Lower lobe of right lung (tissue), 2 donors: Measurements from ENCODE around the gene ANKMY1. TPM values are rescaled to one million over a fixed set of nuclear protein-coding genes. Genes with fewer than 3 reads are reported as not detected.

ENCODE experiments used
- ATAC-seq, 2 donors: fragments of 200-7000 bp; cut with Tn5 transposase; one replicate each; pipeline ENCODE4 v1.9.1; 2020 to 2022; ENCODE audit warnings: mild to moderate bottlenecking in 2 of 2, moderate library complexity in 2 of 2
- DNase-seq: peaks from one replicate; pipeline ENCODE4 v3.0.0-alpha.2; 2020
- H3K27ac ChIP-seq: fragments of 200-600 bp; one replicate; pipeline ENCODE4 v1.8.0; 2022
- H3K27me3 ChIP-seq: fragments of 200-600 bp; one replicate; pipeline ENCODE4 v1.8.0; 2022; ENCODE audit warnings: low read depth
- H3K36me3 ChIP-seq: fragments of 200-600 bp; one replicate; pipeline ENCODE4 v1.8.0; 2022; ENCODE audit warnings: mild to moderate bottlenecking
- H3K4me1 ChIP-seq: fragments of 200-600 bp; one replicate; pipeline ENCODE4 v1.8.0; 2022
- H3K4me3 ChIP-seq: fragments of 200-600 bp; one replicate; pipeline ENCODE4 v1.8.0; 2022; ENCODE audit warnings: mild to moderate bottlenecking
- H3K9me3 ChIP-seq: fragments of 200-600 bp; one replicate; pipeline ENCODE4 v1.8.0; 2022
- CTCF ChIP-seq: fragments of 200-600 bp; IDR thresholded peaks from one replicate; pipeline ENCODE4 v1.8.0; 2022; ENCODE audit warnings: antibody characterized with exemption, mild to moderate bottlenecking
- intact Hi-C: fragments of 100-400 bp; cut with DNase I; formaldehyde crosslinking; loops from one replicate; pipeline ENCODE4 v1.11.0; 2022
- total RNA-seq: library from RNA; stranded (reverse); fragmentation: NEBNext Ultra II Directional; extraction: Animal tissue kit (Norgen Biotek cat#: 25700); gene quantifications from one replicate; pipeline ENCODE4 v1.2.1, GENCODE V29; 2021
- donor health status: DM: no; HTN: yes; CAD: no; lungs with severe emphysema.

Gene ANKMY1
- total RNA-seq, 1 donor from 2014 or later = 29.3 TPM

GRCh38 chr2:240451791-240452461 lies 105.9 kb downstream of the ANKMY1 start:
- no peaks in the 10 kb centered on the region for H3K9me3 ChIP-seq
- DNase-seq = peak; percentile 41
- no peak for TF ChIP-seq CTCF
- peak overlapping the region; percentile 58 for H3K4me3 ChIP-seq
- intact Hi-C loops = no loop called here
- peaks cover 22% of the 10 kb centered on the region for H3K4me1 ChIP-seq
- ATAC-seq = no peak
- peaks cover 53% of the 10 kb centered on the region for H3K27me3 ChIP-seq
- no peak overlapping the region for H3K27ac ChIP-seq
- no peaks in the 10 kb centered on the region for H3K36me3 ChIP-seq

GRCh38 chr2:240451108-240451611 lies 106.6 kb downstream of the ANKMY1 start:
- no peak for TF ChIP-seq CTCF
- Histone ChIP-seq H3K36me3 (no peaks in the 10 kb centered on the region), H3K4me1 (peaks cover 22% of the 10 kb centered on the region), H3K4me3 (no peak overlapping the region), H3K27me3 (peaks cover 50% of the 10 kb centered on the region), H3K9me3 (no peaks in the 10 kb centered on the region), H3K27ac (no peak overlapping the region)
- ATAC-seq (no peak), DNase-seq (peak; percentile 45)
- intact Hi-C loops = no loop called here

DNA sequence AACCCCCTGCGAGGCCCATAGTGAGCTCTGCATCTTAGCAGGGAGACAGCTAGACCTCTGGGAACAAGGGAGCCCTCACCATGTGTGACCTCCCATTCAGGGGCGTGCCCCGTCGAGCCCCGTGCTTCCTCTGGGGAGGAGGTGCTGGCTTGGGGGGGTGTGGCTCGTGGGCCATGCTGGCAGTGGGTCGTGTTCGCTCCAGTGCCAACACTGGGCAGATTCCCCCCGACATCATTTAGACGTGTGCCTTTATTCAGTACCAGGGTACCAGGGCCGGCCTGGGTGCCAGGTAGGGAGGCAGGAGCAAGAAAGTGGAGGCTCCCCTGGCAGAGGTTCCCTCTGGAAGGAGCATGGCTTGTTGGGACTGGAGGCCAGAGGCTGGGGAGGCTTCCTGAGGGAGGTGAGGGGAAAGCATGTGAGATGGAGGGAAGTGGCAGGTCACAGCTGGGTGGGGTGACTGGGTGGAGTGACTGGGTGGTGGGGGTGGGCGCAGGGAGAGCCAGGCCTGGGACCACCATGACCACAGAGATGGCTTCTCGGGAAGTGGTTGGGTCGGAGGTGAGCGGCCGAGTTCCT lies 107.2 kb downstream of the ANKMY1 start:
- no peak for TF ChIP-seq CTCF
- no peak overlapping the region for H3K27ac ChIP-seq
- peaks cover 18% of the 10 kb centered on the region for H3K4me1 ChIP-seq
- H3K27me3 ChIP-seq = peaks cover 49% of the 10 kb centered on the region
- DNase-seq = peak; percentile 39
- intact Hi-C loops = no loop called here
- no peak overlapping the region for H3K4me3 ChIP-seq
- H3K9me3 ChIP-seq = no peaks in the 10 kb centered on the region
- ATAC-seq = no peak
- H3K36me3 ChIP-seq = no peaks in the 10 kb centered on the region

DNA sequence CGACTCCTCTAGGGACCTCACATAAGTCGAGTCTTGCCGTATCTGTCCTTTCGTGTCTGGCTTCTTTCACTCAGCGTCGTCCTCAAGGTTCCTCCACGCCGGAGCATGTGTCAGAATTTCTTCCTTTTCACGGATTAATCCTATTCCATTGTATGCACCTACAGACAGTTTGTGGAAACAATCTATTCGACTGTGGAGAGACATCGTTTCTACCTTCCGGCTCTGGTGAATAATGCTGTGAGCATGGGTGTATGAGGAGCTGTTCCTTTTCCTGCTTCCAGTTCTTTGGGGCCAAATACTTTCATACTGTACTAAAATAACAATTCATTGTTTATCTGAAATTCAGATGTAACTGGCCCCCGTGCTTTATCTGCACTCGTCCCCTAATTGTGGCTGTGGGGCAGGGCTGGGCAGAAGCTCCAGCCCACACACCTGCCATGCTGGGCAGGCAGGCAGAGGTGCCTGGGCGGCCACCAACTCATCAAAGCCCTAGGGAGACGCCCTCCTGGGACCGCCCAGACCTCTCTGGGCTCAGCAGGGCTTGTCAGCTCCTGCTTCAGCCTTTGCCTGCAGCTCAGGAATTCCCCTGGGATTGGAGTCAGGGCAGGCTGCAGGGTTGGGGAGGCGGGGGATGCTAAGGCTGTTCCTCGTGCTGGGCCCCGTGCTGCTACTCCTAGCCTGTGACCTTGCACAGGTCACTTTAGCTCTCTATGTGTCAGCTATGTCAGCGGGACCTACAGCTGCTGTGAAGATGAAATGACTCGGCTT lies 107.8 kb downstream of the ANKMY1 start:
- peaks cover 43% of the 10 kb centered on the region for H3K27me3 ChIP-seq
- intact Hi-C loops = no loop called here

More for the DNA sequence above, 107.8 kb downstream of the ANKMY1 start:
- TF ChIP-seq CTCF = no peak
- Histone ChIP-seq H3K4me1 (peaks cover 12% of the 10 kb centered on the region), H3K27ac (no peak overlapping the region), H3K4me3 (no peak overlapping the region), H3K9me3 (no peaks in the 10 kb centered on the region), H3K36me3 (no peaks in the 10 kb centered on the region)
- ATAC-seq (no peak), DNase-seq (no peak)
